NCI-H2196 treated with DMSO at 0.1 percent for 48 hours (cell line): Measurements from ENCODE around the gene MYBPC2.

ENCODE experiments used
- DNase-seq: peaks from one replicate; lab custom pipeline; 2025; ENCODE audit not compliant: unreplicated experiment; lab: John Stamatoyannopoulos, UW

The MYBPC2 gene

DNA sequence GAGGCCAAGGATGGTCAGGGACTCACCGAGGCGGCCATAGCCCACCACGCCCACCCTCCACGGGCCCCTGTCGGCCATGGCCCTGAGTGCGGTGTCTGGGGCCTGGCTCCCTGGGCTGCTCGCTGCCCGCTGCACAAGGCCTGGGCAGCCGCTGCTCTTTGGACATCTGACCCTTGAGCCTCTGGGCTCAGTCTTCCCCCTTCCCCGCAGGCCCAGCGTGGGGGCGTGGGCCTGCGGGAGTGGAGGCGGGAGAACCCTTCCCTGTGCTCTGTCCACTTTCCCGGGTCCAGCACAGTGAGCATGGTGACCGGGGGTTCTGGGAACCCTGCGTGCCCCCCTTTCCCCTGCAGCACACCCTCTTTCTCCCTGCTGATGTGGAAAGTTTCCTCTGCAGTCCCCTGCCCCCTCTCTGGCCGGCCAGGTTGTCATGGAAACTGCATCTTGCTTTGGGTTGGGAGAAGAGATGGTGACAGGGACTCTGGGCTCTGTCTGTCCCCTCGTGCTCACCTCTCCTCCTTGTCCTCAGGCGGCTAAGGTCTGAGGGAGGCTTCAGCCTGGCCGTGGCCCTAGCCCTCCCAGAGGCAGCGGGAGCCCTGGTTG, 81.2 kb downstream of the MYBPC2 start, which contains the start of gene ASPDH:
TSS of gene ASPDH (minus strand) at position 168 of the 600 bp plus-strand sequence. CDS start at position 78, 90 bp downstream.
- DNase-seq, result no peak

- DNase-seq, result peak; percentile 31
These were observed 81.9 kb downstream of the MYBPC2 start for GRCh38 chr19:50514346-50515167.

DNA sequence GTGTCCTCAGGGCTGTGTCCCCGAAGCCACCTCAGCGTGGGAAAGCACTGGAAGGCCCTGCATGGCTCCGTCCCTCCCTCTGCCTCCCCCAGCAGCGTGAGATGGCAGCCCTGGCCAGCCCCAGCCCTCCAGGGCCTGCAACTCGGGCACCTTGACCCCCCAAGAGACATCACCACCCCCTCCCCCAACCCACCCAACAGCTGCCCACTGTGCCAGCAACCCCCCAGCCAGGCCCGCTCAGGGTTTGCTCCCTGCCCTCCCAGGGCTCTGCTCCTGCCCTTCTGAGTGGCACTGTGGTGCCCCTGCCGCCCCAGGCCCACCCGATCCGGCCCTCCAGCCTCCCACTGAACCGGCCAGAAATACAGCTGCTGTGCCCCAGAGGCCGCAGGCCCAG, 82.5 kb downstream of the MYBPC2 start:
- DNase-seq, result no peak
